ENCODE results near the gene PFKP.

- TF ChIP-seq CTCF (IDR thresholded peaks at IDR 0.05) (no peak), EP300 (IDR thresholded peaks at IDR 0.05) (no peak)
Measured at GRCh38 chr10:3091921-3092320, 24.6 kb downstream of the PFKP start.
